ENCODE measurements around the gene TFB2M. TPM values are rescaled to one million over a fixed set of nuclear protein-coding genes. Genes with fewer than 3 reads are reported as not detected.

The TFB2M gene
- total and polyA plus RNA-seq, 9 donors = 7.1 to 9.8 (median 9.0) TPM

DNA sequence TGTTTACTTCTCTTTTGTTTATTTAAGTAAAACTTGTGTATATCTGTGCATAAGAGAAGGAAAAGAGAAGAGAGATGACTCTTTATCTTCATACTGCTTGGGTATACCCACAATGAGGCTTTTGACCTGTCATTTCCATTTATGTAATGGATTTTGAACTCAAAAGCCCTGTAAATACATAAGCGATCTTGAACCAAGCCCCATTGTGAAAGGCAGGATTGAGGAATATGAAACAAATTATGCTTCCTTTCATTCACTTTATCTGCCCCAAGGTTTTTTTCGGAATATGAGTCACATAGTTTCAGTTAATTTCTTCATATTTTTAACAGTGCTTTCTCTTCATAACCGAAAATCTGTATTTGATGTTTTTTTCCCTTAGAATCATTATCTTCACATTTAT lies 21.5 kb upstream of the TFB2M start:
- no peak for DNase-seq
- Histone ChIP-seq H3K4me1 (ENCODE audit: insufficient read depth) (peaks cover 10% of the 10 kb centered on the region), H3K4me3 (no peak overlapping the region), H3K9me3 (no peaks in the 10 kb centered on the region), H3K36me3 (no peaks in the 10 kb centered on the region), H3K27ac (no peak overlapping the region), H3K27me3 (no peaks in the 10 kb centered on the region)
- WGBS, 3 donors = 4 to 17% (median 9%) methylated on average over 3 of the region's 3 CpGs
- no peak for TF ChIP-seq POLR2A (IDR thresholded peaks at IDR 0.05)
- no peak for TF ChIP-seq EP300 (IDR thresholded peaks at IDR 0.05)
- TF ChIP-seq, protein P1, sequence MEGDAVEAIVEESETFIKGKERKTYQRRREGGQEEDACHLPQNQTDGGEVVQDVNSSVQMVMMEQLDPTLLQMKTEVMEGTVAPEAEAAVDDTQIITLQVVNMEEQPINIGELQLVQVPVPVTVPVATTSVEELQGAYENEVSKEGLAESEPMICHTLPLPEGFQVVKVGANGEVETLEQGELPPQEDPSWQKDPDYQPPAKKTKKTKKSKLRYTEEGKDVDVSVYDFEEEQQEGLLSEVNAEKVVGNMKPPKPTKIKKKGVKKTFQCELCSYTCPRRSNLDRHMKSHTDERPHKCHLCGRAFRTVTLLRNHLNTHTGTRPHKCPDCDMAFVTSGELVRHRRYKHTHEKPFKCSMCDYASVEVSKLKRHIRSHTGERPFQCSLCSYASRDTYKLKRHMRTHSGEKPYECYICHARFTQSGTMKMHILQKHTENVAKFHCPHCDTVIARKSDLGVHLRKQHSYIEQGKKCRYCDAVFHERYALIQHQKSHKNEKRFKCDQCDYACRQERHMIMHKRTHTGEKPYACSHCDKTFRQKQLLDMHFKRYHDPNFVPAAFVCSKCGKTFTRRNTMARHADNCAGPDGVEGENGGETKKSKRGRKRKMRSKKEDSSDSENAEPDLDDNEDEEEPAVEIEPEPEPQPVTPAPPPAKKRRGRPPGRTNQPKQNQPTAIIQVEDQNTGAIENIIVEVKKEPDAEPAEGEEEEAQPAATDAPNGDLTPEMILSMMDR (IDR thresholded peaks at IDR 0.05) = no peak
- intact Hi-C loops (cut with DNase I) = no loop called here

DNA sequence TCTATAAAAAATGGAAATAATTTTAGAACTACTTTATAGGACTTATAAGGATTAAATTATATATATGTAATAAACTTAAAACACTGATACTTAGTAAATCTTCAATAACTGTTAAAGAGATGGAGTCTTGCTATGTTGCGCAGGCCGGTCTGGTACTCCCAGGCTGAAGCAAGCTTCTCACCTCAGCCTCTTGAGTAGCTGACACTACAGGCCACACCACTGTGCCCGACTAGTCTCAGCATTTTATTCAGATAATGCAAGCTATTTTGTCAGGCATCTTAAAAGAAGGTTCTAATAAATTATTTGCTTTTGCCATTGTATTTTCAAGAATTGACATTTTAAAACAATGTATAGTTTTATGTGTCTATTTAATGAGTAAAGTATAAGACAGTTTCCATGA lies 21.0 kb upstream of the TFB2M start:
- intact Hi-C loops (cut with DNase I) = no loop called here

DNA sequence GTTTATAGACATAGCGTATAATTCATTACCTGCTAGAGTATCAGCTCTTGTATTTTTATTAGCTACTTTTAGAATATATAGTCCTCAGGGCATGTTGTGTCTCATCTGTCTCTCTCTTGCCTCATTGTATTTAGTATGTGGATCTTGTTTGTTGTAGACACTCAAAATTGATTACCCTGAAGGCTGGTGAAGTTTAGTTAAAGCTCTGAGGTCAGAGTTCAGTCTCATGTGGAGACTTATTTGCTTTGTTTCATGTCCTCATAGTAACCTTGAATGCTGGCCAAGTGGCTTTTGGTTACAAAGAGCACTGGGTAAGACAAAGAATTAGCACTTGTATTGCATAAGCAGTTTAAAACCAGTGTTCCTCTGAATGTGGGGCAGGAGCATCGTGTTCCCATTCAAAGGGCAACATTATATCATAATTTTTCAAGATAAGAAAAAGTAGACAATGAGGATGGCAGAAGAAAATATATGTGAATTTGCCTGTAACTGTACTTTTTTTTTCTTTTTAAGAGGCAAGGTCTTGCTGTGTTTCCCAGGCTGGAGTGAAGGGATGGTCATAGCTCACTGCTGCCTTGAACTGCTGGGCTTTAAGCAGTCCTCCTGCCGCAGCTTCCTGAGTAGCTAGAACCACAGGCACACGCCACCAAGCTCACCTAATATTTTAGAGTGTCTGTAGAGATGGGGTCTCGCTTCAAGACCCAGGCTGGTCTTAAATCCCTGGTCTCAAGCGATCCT lies 17.6 kb upstream of the TFB2M start:
- Histone ChIP-seq H3K9me3 (no peaks in the 10 kb centered on the region), H3K27ac (no peak overlapping the region), H3K36me3 (no peaks in the 10 kb centered on the region), H3K4me1 (ENCODE audit: insufficient read depth) (peaks cover 26% of the 10 kb centered on the region), H3K4me3 (no peak overlapping the region), H3K27me3 (no peaks in the 10 kb centered on the region)
- DNase-seq = peak in 2 of 5 donors; percentile 48 to 51
- WGBS, 3 donors = 60 to 70% (median 64%) methylated on average over 6 of the region's 6 CpGs
- TF ChIP-seq, protein P1 (IDR thresholded peaks at IDR 0.05) = no peak
- intact Hi-C loops (cut with DNase I) = no loop called here

More for the DNA sequence above, 21.0 kb upstream of the TFB2M start:
- Histone ChIP-seq H3K4me1 (ENCODE audit: insufficient read depth) (peaks cover 15% of the 10 kb centered on the region), H3K27ac (no peak overlapping the region), H3K9me3 (no peaks in the 10 kb centered on the region), H3K36me3 (no peaks in the 10 kb centered on the region), H3K27me3 (no peaks in the 10 kb centered on the region), H3K4me3 (no peak overlapping the region)
- TF ChIP-seq POLR2A (IDR thresholded peaks at IDR 0.05) (no peak), EP300 (IDR thresholded peaks at IDR 0.05) (no peak)
- TF ChIP-seq, protein P1 (IDR thresholded peaks at IDR 0.05) = no peak
- DNase-seq = no peak
- 75 to 82% (median 79%) methylated on average over 3 of the region's 3 CpGs for WGBS, 3 donors

DNA sequence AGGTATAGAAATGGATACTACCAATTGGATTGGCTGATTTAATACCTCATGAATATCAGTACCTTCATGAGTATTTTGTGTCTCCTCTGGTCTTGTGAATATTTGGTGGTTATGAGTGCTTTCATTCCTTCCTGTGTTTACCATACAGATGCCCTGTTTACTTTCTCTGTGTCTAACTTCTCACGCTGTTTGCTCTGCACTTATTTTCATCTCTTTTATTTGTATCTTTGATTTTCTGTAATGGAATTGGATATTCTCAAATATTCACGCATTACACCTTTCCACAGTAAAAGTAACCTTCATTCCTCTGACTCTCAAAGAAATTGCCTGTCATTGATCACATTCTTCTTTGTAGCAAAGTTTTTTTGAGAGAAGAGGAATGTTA lies 17.0 kb upstream of the TFB2M start:
- Histone ChIP-seq H3K4me3 (no peak overlapping the region), H3K9me3 (no peaks in the 10 kb centered on the region), H3K27me3 (no peaks in the 10 kb centered on the region), H3K36me3 (no peaks in the 10 kb centered on the region), H3K4me1 (ENCODE audit: insufficient read depth) (peaks cover 27% of the 10 kb centered on the region), H3K27ac (no peak overlapping the region)
- no peak for TF ChIP-seq POLR2A (IDR thresholded peaks at IDR 0.05)
- no peak for TF ChIP-seq EP300 (IDR thresholded peaks at IDR 0.05)
- no peak for DNase-seq
- WGBS, 3 donors = 50 to 72% (median 54%) methylated on average over 2 of the region's 2 CpGs
- intact Hi-C loops (cut with DNase I) = no loop called here

DNA sequence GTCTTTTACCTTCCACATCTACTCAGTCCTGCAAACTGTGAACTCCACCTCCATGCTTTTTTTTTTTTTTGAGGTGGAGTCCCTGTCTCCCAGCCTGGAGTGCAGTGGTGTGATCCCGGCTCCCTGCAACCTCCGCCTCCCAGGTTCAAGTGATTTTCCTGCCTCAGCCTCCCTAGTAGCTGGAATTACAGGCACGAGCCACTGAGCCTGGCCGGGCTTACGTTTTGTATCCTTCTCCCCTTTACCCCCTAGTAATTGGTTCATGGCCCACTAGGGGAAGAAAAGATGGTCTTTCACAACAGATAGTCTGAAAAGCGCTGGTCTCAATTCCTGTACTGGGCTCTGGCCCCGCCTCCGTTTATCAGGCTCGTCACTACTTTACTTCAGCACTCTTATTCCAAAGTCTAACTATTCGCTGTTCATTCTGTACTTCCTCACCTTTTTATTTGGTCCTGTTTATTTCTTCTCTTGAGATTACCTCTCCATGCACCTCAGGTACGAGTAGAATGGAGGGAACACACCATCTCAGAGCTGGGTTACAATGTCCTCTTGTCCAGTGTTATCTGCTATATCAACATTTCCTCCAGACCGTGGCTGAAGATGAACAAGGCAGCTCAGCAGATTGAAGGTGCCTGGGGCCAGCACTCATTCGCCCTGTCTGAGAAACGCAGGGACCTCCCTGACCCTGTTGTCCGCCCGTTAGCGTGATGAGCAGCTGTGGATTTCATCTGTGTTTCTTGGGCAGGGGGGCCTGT lies 16.4 kb upstream of the TFB2M start:
- DNase-seq = no peak
- H3K36me3 ChIP-seq = no peaks in the 10 kb centered on the region
- peak overlapping the region in 1 of 2 donors; percentile 32 for H3K27ac ChIP-seq
- H3K4me3 ChIP-seq = no peak overlapping the region
- H3K27me3 ChIP-seq = no peaks in the 10 kb centered on the region
- TF ChIP-seq, protein P1 (IDR thresholded peaks at IDR 0.05) = no peak
- TF ChIP-seq EP300 (IDR thresholded peaks at IDR 0.05) (no peak), POLR2A (IDR thresholded peaks at IDR 0.05) (no peak)
- WGBS, 3 donors = 58 to 85% (median 60%) methylated on average over 17 of the region's 17 CpGs
- H3K9me3 ChIP-seq = no peaks in the 10 kb centered on the region
- peaks cover 27% of the 10 kb centered on the region for H3K4me1 ChIP-seq (ENCODE audit: insufficient read depth)
- intact Hi-C loops (cut with DNase I) = no loop called here
